C4-2B (cell line): ENCODE measurements around the gene CD209.

Source experiments
- ZFX ChIP-seq: fragments of 450-650 bp; IDR thresholded peaks from 2 replicates; pipeline ENCODE4 v1.6.1; 2017
- TF ChIP-seq, protein P1 (sequence below): fragments of 450-650 bp; conservative IDR thresholded peaks from 2 replicates; pipeline ENCODE4 v1.5.1; 2017; ENCODE audit warnings: mild to moderate bottlenecking

DNA sequence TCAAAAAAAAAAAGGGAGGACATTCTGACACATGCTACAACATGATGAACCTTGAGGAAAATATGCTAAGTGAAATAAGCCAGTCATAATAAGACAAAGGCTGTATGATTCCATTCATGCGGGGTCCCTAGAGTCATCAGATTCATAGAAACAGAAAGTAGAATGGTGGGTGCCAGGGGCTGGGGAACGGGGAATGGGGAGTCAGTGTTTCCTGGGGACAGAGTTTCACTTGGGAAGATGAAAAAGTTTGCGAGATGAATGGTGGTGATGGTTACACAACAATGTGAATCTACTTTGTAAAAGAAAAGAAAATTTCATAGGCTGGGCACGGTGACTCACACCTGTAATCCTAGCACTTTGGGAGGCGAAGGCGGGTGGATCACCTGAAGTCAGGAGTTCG is 9.3 kb downstream of the CD209 start:
- TF ChIP-seq, protein P1, sequence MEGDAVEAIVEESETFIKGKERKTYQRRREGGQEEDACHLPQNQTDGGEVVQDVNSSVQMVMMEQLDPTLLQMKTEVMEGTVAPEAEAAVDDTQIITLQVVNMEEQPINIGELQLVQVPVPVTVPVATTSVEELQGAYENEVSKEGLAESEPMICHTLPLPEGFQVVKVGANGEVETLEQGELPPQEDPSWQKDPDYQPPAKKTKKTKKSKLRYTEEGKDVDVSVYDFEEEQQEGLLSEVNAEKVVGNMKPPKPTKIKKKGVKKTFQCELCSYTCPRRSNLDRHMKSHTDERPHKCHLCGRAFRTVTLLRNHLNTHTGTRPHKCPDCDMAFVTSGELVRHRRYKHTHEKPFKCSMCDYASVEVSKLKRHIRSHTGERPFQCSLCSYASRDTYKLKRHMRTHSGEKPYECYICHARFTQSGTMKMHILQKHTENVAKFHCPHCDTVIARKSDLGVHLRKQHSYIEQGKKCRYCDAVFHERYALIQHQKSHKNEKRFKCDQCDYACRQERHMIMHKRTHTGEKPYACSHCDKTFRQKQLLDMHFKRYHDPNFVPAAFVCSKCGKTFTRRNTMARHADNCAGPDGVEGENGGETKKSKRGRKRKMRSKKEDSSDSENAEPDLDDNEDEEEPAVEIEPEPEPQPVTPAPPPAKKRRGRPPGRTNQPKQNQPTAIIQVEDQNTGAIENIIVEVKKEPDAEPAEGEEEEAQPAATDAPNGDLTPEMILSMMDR, result no peak
- no peak for TF ChIP-seq ZFX
